Occipital lobe (tissue), 1 donor: ENCODE measurements around the gene ECI2. TPM values are rescaled to one million over a fixed set of nuclear protein-coding genes. Genes with fewer than 3 reads are reported as not detected.

Source experiments
- total RNA-seq: library from RNA; depleted of rRNA; stranded (reverse); fragments of >200 nt; gene quantifications from one replicate; pipeline ENCODE4 v1.2.3, GENCODE V29; 2014

ECI2 gene
- total RNA-seq, 1 donor from 2014 or later: 25.6 TPM

Other genes starting within 250 kb of the ECI2 start
- not detected for gene FAM217A, start 56.4 kb downstream of the ECI2 start, total RNA-seq